Psoas muscle (tissue), 8 donors: ENCODE measurements around the gene SF3B4. TPM values are rescaled to one million over a fixed set of nuclear protein-coding genes. Genes with fewer than 3 reads are reported as not detected.

Experiments used
- ATAC-seq, 4 donors: fragments of 200-7000 bp; cut with Tn5 transposase; one replicate each; pipeline ENCODE4 v1.9.1; 2020; ENCODE audit warnings: moderate library complexity in 3 of 4, mild to moderate bottlenecking in 2 of 4
- DNase-seq, 2 donors: peaks; one replicate each; pipeline ENCODE4 v3.0.0-alpha.2; 2020
- H3K27ac ChIP-seq: fragments of 200-600 bp; one replicate; pipeline ENCODE4 v1.8.0; 2022
- H3K27me3 ChIP-seq, 3 donors: fragments of 200-600 bp in 1 of 3; one replicate each; pipeline versions ENCODE4 v1.6.1 to v1.8.0; 2013 to 2022; ENCODE audit warnings: low read length in 2 of 3, mild to moderate bottlenecking in 2 of 3, moderate library complexity in 1 of 3; ENCODE audit not compliant: insufficient read depth in 3 of 3
- H3K36me3 ChIP-seq, 2 donors: fragments of 200-600 bp in 1 of 2; one replicate each; pipeline versions ENCODE4 v1.6.1 to v1.8.0; 2013 to 2022; ENCODE audit warnings: low read depth in 1 of 2, mild to moderate bottlenecking in 1 of 2, moderate library complexity in 1 of 2; ENCODE audit not compliant: insufficient read depth in 1 of 2
- H3K4me1 ChIP-seq: fragments of 200-600 bp; one replicate; pipeline ENCODE4 v1.8.0; 2022
- H3K4me3 ChIP-seq: fragments of 200-600 bp; one replicate; pipeline ENCODE4 v1.8.0; 2022; ENCODE audit warnings: mild to moderate bottlenecking
- H3K9me3 ChIP-seq: fragments of 200-600 bp; one replicate; pipeline ENCODE4 v1.8.0; 2022
- CTCF ChIP-seq: fragments of 200-600 bp; IDR thresholded peaks from one replicate; pipeline ENCODE4 v1.8.0; 2022; ENCODE audit warnings: antibody characterized with exemption
- WGBS, 3 donors: extraction: QIAGEN DNeasy Blood & Tissue Kit; methylation state at CpG; one replicate each; pipeline versions ENCODE4 v1.1.6 to v1.1.7; 2013; 5-methylcytosine and 5-hydroxymethylcytosine counted together
- intact Hi-C, 2 donors: fragments of 100-400 bp; cut with DNase I; formaldehyde crosslinking; loops; one replicate each; pipeline versions ENCODE4 v1.11.0 to v1.14.2; 2022
- polyA plus RNA-seq, 3 donors: library from polyadenylated mRNA; stranded (reverse); fragments of 200-250 nt; gene quantifications; one replicate each; pipeline ENCODE4 v1.2.3, GENCODE V29; 2013
- total RNA-seq, 4 donors: library from RNA; stranded (reverse); fragmentation: NEBNext Ultra II Directional in 2 of 4; extraction: Animal tissue kit (Norgen Biotek cat#: 25700) in 2 of 4; gene quantifications; one replicate each; pipeline versions ENCODE4 v1.2.1 to v1.2.4, GENCODE V29; 2021 to 2023
- donor health status: healthy with polysubstance abuse.
- donor health status: DM: no; HTN: no; CAD: no; lungs with moderate emphysema.
- donor health status: Bipolar disorder and iron deficiency.
- donor health status: healthy.
- donor health status: DM: yes; HTN: yes; CAD: no.
- donor health status: DM: no; HTN: no; CAD: no.
- donor health status: DM: no; HTN: no; CAD: no.
- donor health status: DM: yes; HTN: yes; CAD: no.

Gene SF3B4
- total and polyA plus RNA-seq, 7 donors = 13.0 to 28.9 (median 20.6) TPM

- no peak for TF ChIP-seq CTCF
- Histone ChIP-seq H3K27ac (peak within 1 kb of the TSS; percentile 59), H3K4me1 (peaks cover 32% of the 10 kb centered on the region), H3K27me3 (no peaks in the 10 kb centered on the region), H3K36me3 (no peaks in the 10 kb centered on the region), H3K4me3 (peak within 1 kb of the TSS; percentile 59), H3K9me3 (no peaks in the 10 kb centered on the region)
- 13 to 19% (median 17%) methylated on average over 18 of the region's 18 CpGs for WGBS, 3 donors
- intact Hi-C loops = no loop called here
- DNase-seq = no peak
- peak in 2 of 4 donors; percentile 7 to 35 for ATAC-seq
Observed at GRCh38 chr1:149936170-149936991, 8.8 kb upstream of the SF3B4 start, which contains the start of gene MTMR11. MTMR11 (minus strand) TSS chr1:149936879; CDS start chr1:149936647, 232 bp downstream.

- Histone ChIP-seq H3K9me3 (no peaks in the 10 kb centered on the region), H3K4me3 (no peak overlapping the region), H3K27ac (no peak overlapping the region), H3K4me1 (peaks cover 23% of the 10 kb centered on the region), H3K27me3 (no peaks in the 10 kb centered on the region), H3K36me3 (no peaks in the 10 kb centered on the region)
- DNase-seq = no peak
- intact Hi-C loops = no loop called here
- ATAC-seq = no peak
- TF ChIP-seq CTCF = no peak
- WGBS, 3 donors = 47 to 56% (median 52%) methylated on average over 2 of the region's 2 CpGs
Observed at GRCh38 chr1:149934356-149934755, 6.8 kb upstream of the SF3B4 start.

DNA sequence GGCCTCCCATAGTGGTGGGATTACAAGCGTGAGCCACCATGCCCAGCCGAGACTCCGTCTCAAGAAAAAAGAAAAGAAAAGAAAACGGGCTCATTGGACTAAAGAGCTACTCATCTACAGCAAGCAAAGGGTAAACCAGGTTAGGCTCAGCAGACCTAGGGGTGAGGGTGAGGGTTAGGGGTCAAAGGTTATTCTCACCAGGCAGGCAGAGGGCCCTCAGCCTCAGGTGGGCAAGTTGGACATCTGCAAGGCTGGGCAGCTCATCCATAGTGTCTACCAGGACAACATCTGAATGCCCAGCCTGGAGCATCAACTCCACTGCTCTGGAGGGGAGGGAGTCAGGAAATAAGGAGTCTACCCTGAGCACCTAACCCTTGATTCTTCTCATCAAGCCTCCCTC lies 5.6 kb upstream of the SF3B4 start:
- WGBS, 3 donors = 98 to 100% (median 99%) methylated on average over 4 of the region's 4 CpGs
- Histone ChIP-seq H3K27ac (no peak overlapping the region), H3K9me3 (no peaks in the 10 kb centered on the region), H3K27me3 (no peaks in the 10 kb centered on the region), H3K4me1 (peaks cover 24% of the 10 kb centered on the region), H3K36me3 (no peaks in the 10 kb centered on the region), H3K4me3 (no peak overlapping the region)
- no peak for TF ChIP-seq CTCF
- ATAC-seq = no peak
- intact Hi-C loops = no loop called here
- DNase-seq = no peak

- Histone ChIP-seq H3K27me3 (no peaks in the 10 kb centered on the region), H3K36me3 (no peaks in the 10 kb centered on the region), H3K9me3 (no peaks in the 10 kb centered on the region), H3K4me3 (no peak overlapping the region), H3K4me1 (peaks cover 17% of the 10 kb centered on the region), H3K27ac (no peak overlapping the region)
- DNase-seq (no peak), ATAC-seq (no peak)
- WGBS, 3 donors = 90 to 93% (median 93%) methylated on average over 8 of the region's 8 CpGs
- TF ChIP-seq CTCF = no peak
- intact Hi-C loops = no loop called here
Observed at GRCh38 chr1:149932474-149932873, 4.9 kb upstream of the SF3B4 start.
